H1 (cell line): ENCODE results near the gene TGFBR2. TPM values are rescaled to one million over a fixed set of nuclear protein-coding genes. Genes with fewer than 3 reads are reported as not detected.

Experiments used
- CTCF ChIA-PET: fragments of 300-600 bp; sonication (Branson Sonifier 250); formaldehyde crosslinking; loops from one replicate; lab custom pipeline; 2021; ENCODE audit not compliant: partially characterized antibody; lab: Charles Lee
- POLR2A ChIA-PET: fragments of 300-600 bp; sonication (Branson Sonifier 250); formaldehyde crosslinking; loops from one replicate; lab custom pipeline; 2021; ENCODE audit warnings: inconsistent platforms; ENCODE audit not compliant: partially characterized antibody; lab: Charles Lee
- DNase-seq, 2 experiments: peaks; one replicate each; pipeline versions ENCODE4 v3.0.0 to v3.0.0-alpha.2; 2010 to 2022; ENCODE audit warnings: low spot score in 2 of 2, low read depth in 1 of 2, mixed read lengths in 1 of 2
- FAIRE-seq: peaks from 2 replicates; lab custom pipeline; 2011; peaks lifted over from hg19 to GRCh38; lab: Jason Lieb, UNC
- H2AFZ ChIP-seq: 2 replicates; pipeline ENCODE4 v1.8.1; 2012; ENCODE audit warnings: low read length, inconsistent platforms
- H2AK5ac ChIP-seq: 2 replicates; pipeline ENCODE4 v1.6.1; 2013; ENCODE audit warnings: low read depth, low read length
- H2BK120ac ChIP-seq: replicated peaks from 2 replicates; pipeline ENCODE3; 2013; ENCODE audit warnings: low read depth, low read length, inconsistent platforms
- H2BK12ac ChIP-seq: 2 replicates; pipeline ENCODE4 v1.6.1; 2013; ENCODE audit warnings: low read depth, low read length
- H2BK15ac ChIP-seq: 2 replicates; pipeline ENCODE4 v1.6.1; 2013; ENCODE audit warnings: low read length
- H2BK20ac ChIP-seq: 2 replicates; pipeline ENCODE4 v1.6.1; 2013; ENCODE audit warnings: low read length
- H2BK5ac ChIP-seq: 2 replicates; pipeline ENCODE4 v1.6.1; 2013; ENCODE audit warnings: low read depth, low read length
- H3K14ac ChIP-seq: 2 replicates; pipeline ENCODE4 v1.6.1; 2013; ENCODE audit warnings: inconsistent platforms; ENCODE audit not compliant: insufficient read length
- H3K18ac ChIP-seq: 2 replicates; pipeline ENCODE4 v1.6.1; 2013; ENCODE audit warnings: low read length; ENCODE audit errors: extremely low read depth
- H3K23ac ChIP-seq: 2 replicates; pipeline ENCODE4 v1.6.1; 2013; ENCODE audit warnings: inconsistent platforms; ENCODE audit not compliant: insufficient read length
- H3K23me2 ChIP-seq: 2 replicates; pipeline ENCODE4 v1.6.1; 2013; ENCODE audit warnings: low read depth, low read length
- H3K27ac ChIP-seq: 2 replicates; pipeline ENCODE4 v1.6.1; 2011; ENCODE audit warnings: low read depth, low read length, inconsistent platforms
- H3K27me3 ChIP-seq, 4 experiments: replicated peaks in 1 of 4; 1 replicate in 1 of 4; 2 replicates in 3 of 4; pipeline versions ENCODE4 v1.6.1 to v1.8.1; 2011 to 2013; ENCODE audit warnings: low read length in 3 of 4, mild to moderate bottlenecking in 3 of 4, inconsistent platforms in 2 of 4, mixed read lengths in 2 of 4, moderate library complexity in 1 of 4; ENCODE audit not compliant: control insufficient read depth in 3 of 4, insufficient read depth in 3 of 4; ENCODE audit errors: extremely low read depth in 1 of 4
- H3K36me3 ChIP-seq, 4 experiments: 2 replicates each; pipeline versions ENCODE4 v1.6.1 to v1.8.1; 2011 to 2013; ENCODE audit warnings: mild to moderate bottlenecking in 4 of 4, low read length in 3 of 4, moderate library complexity in 2 of 4, control low read depth in 1 of 4, inconsistent platforms in 1 of 4; ENCODE audit not compliant: insufficient read depth in 4 of 4, control insufficient read depth in 2 of 4
- H3K4ac ChIP-seq: replicated peaks from 2 replicates; pipeline ENCODE3; 2013; ENCODE audit warnings: low read length, low read depth, mixed read lengths, inconsistent platforms; ENCODE audit not compliant: insufficient read length
- H3K4me1 ChIP-seq, 4 experiments: replicated peaks in 1 of 4; 1 replicate in 1 of 4; 2 replicates in 3 of 4; pipeline versions ENCODE4 v1.6.1 to v1.8.1; 2011 to 2013; ENCODE audit warnings: low read length in 3 of 4, inconsistent platforms in 2 of 4, mixed read lengths in 1 of 4; ENCODE audit not compliant: insufficient read depth in 4 of 4, control insufficient read depth in 3 of 4
- H3K4me2 ChIP-seq, 2 experiments: 2 replicates each; pipeline versions ENCODE4 v1.6.1 to v1.8.1; 2011 to 2013; ENCODE audit warnings: low read depth in 2 of 2, low read length in 2 of 2, control low read depth in 1 of 2, inconsistent platforms in 1 of 2, mild to moderate bottlenecking in 1 of 2; ENCODE audit not compliant: insufficient read depth in 1 of 2
- H3K4me3 ChIP-seq, 4 experiments: fragments of 200-600, 300-600 bp in 1 of 4; sonication (generic), shearing (Covaris generic), sonication (Bioruptor Twin) in 1 of 4; 2 replicates each; pipeline versions ENCODE4 v1.5.1 to v1.8.1; 2011 to 2016; ENCODE audit warnings: low read length in 4 of 4, low read depth in 3 of 4, control low read depth in 2 of 4, inconsistent platforms in 2 of 4, mild to moderate bottlenecking in 2 of 4, mixed read lengths in 1 of 4, moderate library complexity in 1 of 4; ENCODE audit not compliant: insufficient read depth in 2 of 4; ENCODE audit errors: extremely low read depth in 1 of 4
- H3K56ac ChIP-seq: replicated peaks from 2 replicates; pipeline ENCODE3; 2013; ENCODE audit warnings: low read depth, mild to moderate bottlenecking, mixed read lengths, low read length, inconsistent platforms; ENCODE audit not compliant: insufficient read length
- H3K79me1 ChIP-seq: 2 replicates; pipeline ENCODE4 v1.6.1; 2013; ENCODE audit warnings: low read depth, low read length, control low read depth
- H3K79me2 ChIP-seq, 2 experiments: 2 replicates each; pipeline versions ENCODE4 v1.6.1 to v1.8.1; 2012 to 2013; ENCODE audit warnings: low read length in 2 of 2, mild to moderate bottlenecking in 2 of 2, inconsistent platforms in 1 of 2; ENCODE audit not compliant: insufficient read depth in 2 of 2, control insufficient read depth in 1 of 2
- H3K9ac ChIP-seq, 4 experiments: replicated peaks in 1 of 4; 1 replicate in 1 of 4; 2 replicates in 3 of 4; pipeline versions ENCODE4 v1.6.1 to v1.8.1; 2011 to 2013; ENCODE audit warnings: low read depth in 3 of 4, low read length in 3 of 4, control low read depth in 2 of 4, mild to moderate bottlenecking in 2 of 4, moderate library complexity in 2 of 4, inconsistent platforms in 1 of 4; ENCODE audit errors: extremely low read depth in 1 of 4
- H3K9me3 ChIP-seq, 2 experiments: 2 replicates each; pipeline versions ENCODE4 v1.6.1 to v1.8.1; 2012 to 2013; ENCODE audit warnings: mild to moderate bottlenecking in 2 of 2, moderate library complexity in 2 of 2, control low read depth in 1 of 2, inconsistent platforms in 1 of 2, low read depth in 1 of 2, low read length in 1 of 2, mixed read lengths in 1 of 2; ENCODE audit not compliant: insufficient read depth in 2 of 2
- H4K20me1 ChIP-seq, 2 experiments: replicated peaks in 1 of 2; 2 replicates each; pipeline versions ENCODE3 to v1.8.1; 2011 to 2013; ENCODE audit warnings: inconsistent platforms in 2 of 2, low read length in 2 of 2, mild to moderate bottlenecking in 1 of 2; ENCODE audit not compliant: insufficient read depth in 2 of 2, control insufficient read depth in 1 of 2
- H4K5ac ChIP-seq: 2 replicates; pipeline ENCODE4 v1.6.1; 2013; ENCODE audit warnings: low read length, low read depth, mixed read lengths, inconsistent platforms; ENCODE audit not compliant: insufficient read length
- H4K8ac ChIP-seq: 2 replicates; pipeline ENCODE4 v1.8.0; 2013; ENCODE audit warnings: mild to moderate bottlenecking, moderate library complexity, low read length, inconsistent platforms; ENCODE audit not compliant: insufficient read depth; ENCODE audit errors: extremely low read depth
- H4K91ac ChIP-seq: replicated peaks from 2 replicates; pipeline ENCODE3; 2013; ENCODE audit warnings: low read length, mixed read lengths, inconsistent platforms; ENCODE audit not compliant: insufficient read length
- SRF ChIP-seq: IDR thresholded peaks from 2 replicates; pipeline ENCODE4 v1.6.1; 2011; ENCODE audit warnings: mild to moderate bottlenecking, low read depth, low read length, moderate library complexity
- WGBS, 2 experiments: shearing (Covaris generic) in 1 of 2; methylation state at CpG; one replicate each; pipeline versions ENCODE4 v1.1.6 to v1.1.7; 2013 to 2015; ENCODE audit warnings: low lambda C conversion rate in 2 of 2, mixed read lengths in 2 of 2, inconsistent platforms in 1 of 2, low coverage in 1 of 2, missing lambda C conversion rate in 1 of 2; ENCODE audit not compliant: insufficient replicate concordance in 2 of 2, insufficient coverage in 1 of 2, insufficient read length in 1 of 2; ENCODE audit errors: extremely low coverage in 1 of 2, missing lambda C conversion rate in 1 of 2; 5-methylcytosine and 5-hydroxymethylcytosine counted together
- polyA plus RNA-seq, 7 experiments: library from polyadenylated mRNA; depleted of rRNA in 3 of 7; stranded (reverse) in 5 of 7; unstranded in 2 of 7; fragments of >200 nt in 5 of 7; fragments of 200-250 nt in 2 of 7; gene quantifications; 1 replicate in 5 of 7; 2 replicates in 1 of 7; 4 replicates in 1 of 7; pipeline versions ENCODE4 v1.2.1 to v1.2.3, GENCODE V29; 2011 to 2013; ENCODE audit warnings: missing spikeins in 2 of 7, mixed read lengths in 2 of 7
- total RNA-seq: library from RNA; stranded (reverse); fragmentation: NEBNext Ultra II Directional; extraction: Animal tissue kit (Norgen Biotek cat#: 25700); gene quantifications from 2 replicates; pipeline ENCODE4 v1.2.1, GENCODE V29; 2021

Gene TGFBR2
- total and polyA plus RNA-seq, 2 of the 8 experiments (the other 6 are each of a cell fraction or from before 2014, with no cell fraction given) = 4.2 to 7.4 TPM

DNA sequence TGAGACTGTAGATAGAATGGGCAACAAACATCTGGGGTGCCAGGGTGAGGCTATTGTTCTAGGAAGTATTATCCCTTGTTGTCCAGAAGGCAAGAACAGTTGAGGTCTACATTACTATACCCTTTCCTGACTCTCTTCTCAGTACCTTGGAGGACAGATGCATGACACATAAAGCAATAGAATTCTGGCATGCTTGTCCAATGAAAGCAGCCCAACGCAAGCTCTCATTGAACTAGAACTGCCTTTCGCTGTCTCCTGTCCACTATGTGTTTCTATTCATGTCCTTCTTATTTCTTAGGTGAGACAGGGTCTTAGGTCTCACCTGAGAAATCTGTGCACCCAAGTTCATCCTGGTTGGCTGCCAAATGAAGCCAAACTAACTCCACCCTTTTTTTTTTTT is 68.6 kb downstream of the TGFBR2 start:
- H3K27me3 ChIP-seq = no peaks in the 10 kb centered on the region
- no peak overlapping the region for H3K4me3 ChIP-seq
- no peak for FAIRE-seq
- H4K5ac ChIP-seq = no peak overlapping the region
- H3K79me1 ChIP-seq = no peaks in the 10 kb centered on the region
- CTCF ChIA-PET = interaction anchor here (0.6 to 1.2 kb wide), 2 partner anchors 11 to 18 kb away, joined by 3 read pairs; no protein-coding TSS in a partner anchor
- no peaks in the 10 kb centered on the region for H3K4me1 ChIP-seq
- POLR2A ChIA-PET = interaction anchor here (0.6 kb wide), 1 partner anchor 331 kb away, joined by 3 read pairs; no protein-coding TSS in a partner anchor
- no peak for TF ChIP-seq SRF
- TF ChIP-seq, all 59 proteins: peak for 0
- no peak overlapping the region for H3K18ac ChIP-seq
- no peaks in the 10 kb centered on the region for H3K9me3 ChIP-seq
- no peak overlapping the region for H2BK15ac ChIP-seq
- H4K8ac ChIP-seq = no peak overlapping the region
- H2BK20ac ChIP-seq = no peak overlapping the region
- H2BK5ac ChIP-seq = no peak overlapping the region
- H3K14ac ChIP-seq = no peak overlapping the region
- 97% methylated on average over 2 of the region's 2 CpGs; no CpG with 5 or more reads in 1 of the 2 experiments for WGBS, 2 experiments
- H4K91ac ChIP-seq = no peak overlapping the region
- H3K27ac ChIP-seq = no peak overlapping the region
- H3K56ac ChIP-seq = no peak overlapping the region
- no peak overlapping the region for H3K23ac ChIP-seq
- no peak overlapping the region for H3K4me2 ChIP-seq
- H4K20me1 ChIP-seq = peaks cover 0 to 2% of the 10 kb centered on the region in 2 experiments
- H3K4ac ChIP-seq = no peak overlapping the region
- peaks cover 7 to 23% (median 18%) of the 10 kb centered on the region in 4 experiments for H3K36me3 ChIP-seq
- no peak overlapping the region for H2AFZ ChIP-seq
- no peak overlapping the region for H2AK5ac ChIP-seq
- DNase-seq = no peak
- no peak overlapping the region for H2BK120ac ChIP-seq
- no peak overlapping the region for H3K9ac ChIP-seq
- no peaks in the 10 kb centered on the region for H3K79me2 ChIP-seq
- no peak overlapping the region for H2BK12ac ChIP-seq
- H3K23me2 ChIP-seq = no peaks in the 10 kb centered on the region
